IMR-90 (cell line): ENCODE data around the gene POU2F1. TPM values are rescaled to one million over a fixed set of nuclear protein-coding genes. Genes with fewer than 3 reads are reported as not detected.

Experiments used
- ATAC-seq: fragments of 200-7000 bp; cut with Tn5 transposase; 2 replicates; pipeline ENCODE4 v1.9.1; 2020; ENCODE audit warnings: low read depth, mild to moderate bottlenecking, moderate library complexity
- BruUV-seq: library from RNA; stranded (reverse); fragments of 400-500 nt; replicated peaks from 2 replicates; lab custom pipeline; 2021; lab: Mats Ljungman, UMichigan
- CTCF ChIA-PET: fragments of 300-600 bp; formaldehyde crosslinking; extraction: SDS; loops from one replicate; lab custom pipeline; 2021; ENCODE audit warnings: antibody characterized with exemption; lab: Yijun Ruan, JAX
- POLR2A ChIA-PET: fragments of 300-600 bp; sonication (Branson Sonifier 250); formaldehyde crosslinking; loops from one replicate; lab custom pipeline; 2022; ENCODE audit warnings: antibody characterized with exemption; ENCODE audit not compliant: unreplicated experiment; lab: Charles Lee
- DNase-seq: peaks from one replicate; pipeline ENCODE4 v3.0.0; 2013
- H2AFZ ChIP-seq: replicated peaks from 2 replicates; pipeline ENCODE3; 2013; ENCODE audit warnings: low read length, mild to moderate bottlenecking; ENCODE audit not compliant: poor library complexity
- H2AK5ac ChIP-seq: 2 replicates; pipeline ENCODE4 v1.6.1; 2013; ENCODE audit warnings: low read depth, low read length, inconsistent platforms
- H2AK9ac ChIP-seq: replicated peaks from 2 replicates; pipeline ENCODE3; 2013; ENCODE audit warnings: mild to moderate bottlenecking, low read depth, low read length, moderate library complexity; ENCODE audit not compliant: poor library complexity
- H2BK120ac ChIP-seq: 2 replicates; pipeline ENCODE4 v1.6.1; 2013; ENCODE audit warnings: low read depth, low read length, inconsistent platforms
- H2BK15ac ChIP-seq: 3 replicates; pipeline ENCODE4 v1.6.1; 2013; ENCODE audit warnings: low read depth, low read length, inconsistent platforms
- H2BK20ac ChIP-seq: 2 replicates; pipeline ENCODE4 v1.6.1; 2013; ENCODE audit warnings: low read depth, mild to moderate bottlenecking, inconsistent platforms, low read length, moderate library complexity
- H2BK5ac ChIP-seq: 2 replicates; pipeline ENCODE4 v1.6.1; 2013; ENCODE audit warnings: mild to moderate bottlenecking, low read depth, low read length, inconsistent platforms; ENCODE audit not compliant: poor library complexity, severe bottlenecking
- H3K14ac ChIP-seq: replicated peaks from 2 replicates; pipeline ENCODE4 v1.6.1; 2013; ENCODE audit warnings: low read depth, low read length, inconsistent platforms
- H3K18ac ChIP-seq: 2 replicates; pipeline ENCODE4 v1.6.1; 2013; ENCODE audit warnings: low read depth, low read length, control low read depth
- H3K23ac ChIP-seq: 2 replicates; pipeline ENCODE4 v1.6.1; 2013; ENCODE audit warnings: low read depth, low read length, inconsistent platforms
- H3K27ac ChIP-seq: 2 replicates; pipeline ENCODE4 v1.5.1; 2013; ENCODE audit warnings: mild to moderate bottlenecking, control low read depth, low read length; ENCODE audit not compliant: insufficient read depth
- H3K27me3 ChIP-seq: 2 replicates; pipeline ENCODE4 v1.6.1; 2013; ENCODE audit warnings: low read length; ENCODE audit not compliant: control insufficient read depth, insufficient read depth
- H3K36me3 ChIP-seq: 2 replicates; pipeline ENCODE4 v1.6.1; 2013; ENCODE audit warnings: low read length, mixed read lengths; ENCODE audit not compliant: control insufficient read depth, insufficient read depth
- H3K4ac ChIP-seq: 2 replicates; pipeline ENCODE4 v1.6.1; 2013; ENCODE audit warnings: low read depth, low read length, inconsistent platforms
- H3K4me1 ChIP-seq: 2 replicates; pipeline ENCODE4 v1.6.1; 2013; ENCODE audit warnings: low read length, mixed read lengths; ENCODE audit not compliant: control insufficient read depth, insufficient read depth
- H3K4me2 ChIP-seq: 2 replicates; pipeline ENCODE4 v1.6.1; 2013; ENCODE audit warnings: low read depth, mild to moderate bottlenecking, control low read depth, low read length, moderate library complexity
- H3K4me3 ChIP-seq: 2 replicates; pipeline ENCODE4 v1.5.1; 2013; ENCODE audit warnings: low read depth, mild to moderate bottlenecking, control low read depth, low read length, moderate library complexity; ENCODE audit not compliant: insufficient read depth
- H3K56ac ChIP-seq: 2 replicates; pipeline ENCODE4 v1.6.1; 2013; ENCODE audit warnings: low read length, inconsistent platforms; ENCODE audit not compliant: insufficient read depth; ENCODE audit errors: extremely low read depth
- H3K79me1 ChIP-seq, 2 experiments: 2 replicates each; pipeline ENCODE4 v1.6.1; 2013; ENCODE audit warnings: low read length in 2 of 2, inconsistent platforms in 1 of 2, low read depth in 1 of 2
- H3K9ac ChIP-seq: 2 replicates; pipeline ENCODE4 v1.6.1; 2013; ENCODE audit warnings: low read depth, low read length, control low read depth
- H3K9me1 ChIP-seq: 2 replicates; pipeline ENCODE4 v1.6.1; 2013; ENCODE audit warnings: low read length, inconsistent platforms; ENCODE audit not compliant: insufficient read depth
- H3K9me3 ChIP-seq: 2 replicates; pipeline ENCODE4 v1.6.1; 2013; ENCODE audit warnings: low read length; ENCODE audit not compliant: control insufficient read depth, insufficient read depth
- H4K20me1 ChIP-seq: 2 replicates; pipeline ENCODE4 v1.6.1; 2013; ENCODE audit warnings: low read length, inconsistent platforms; ENCODE audit not compliant: insufficient read depth
- H4K5ac ChIP-seq: 2 replicates; pipeline ENCODE4 v1.6.1; 2013; ENCODE audit warnings: mild to moderate bottlenecking, low read depth, low read length, control low read depth
- H4K8ac ChIP-seq, 2 experiments: 2 replicates each; pipeline ENCODE4 v1.6.1; 2013; ENCODE audit warnings: low read depth in 2 of 2, low read length in 2 of 2, control low read depth in 1 of 2, inconsistent platforms in 1 of 2
- H4K91ac ChIP-seq: 2 replicates; pipeline ENCODE4 v1.6.1; 2013; ENCODE audit warnings: low read depth, low read length, inconsistent platforms; ENCODE audit not compliant: insufficient read depth
- CHD1 ChIP-seq: IDR thresholded peaks from 2 replicates; pipeline ENCODE4 v1.6.1; 2012; ENCODE audit warnings: low read depth, low read length, improper control_type of control experiment
- FOS ChIP-seq: fragments of 150-350 bp; IDR thresholded peaks from 2 replicates; pipeline ENCODE4 v1.6.1; 2016; ENCODE audit warnings: low read depth, low read length
- MAZ ChIP-seq: IDR thresholded peaks from 2 replicates; pipeline ENCODE4 v1.6.1; 2012; ENCODE audit warnings: low read depth, mild to moderate bottlenecking, low read length, improper control_type of control experiment, moderate library complexity, borderline replicate concordance
- POLR2A ChIP-seq: IDR thresholded peaks from 2 replicates; pipeline ENCODE4 v1.6.1; 2012; ENCODE audit warnings: mild to moderate bottlenecking, low read depth, low read length
- RFX5 ChIP-seq: IDR thresholded peaks from 2 replicates; pipeline ENCODE4 v1.8.0; 2012; ENCODE audit warnings: low read depth, mild to moderate bottlenecking, low read length, moderate library complexity
- WGBS, 2 experiments: methylation state at CpG; one replicate each; pipeline versions ENCODE4 v1.1.5 to v1.1.7; 2013; ENCODE audit warnings: missing lambda C conversion rate in 2 of 2; ENCODE audit not compliant: insufficient read length in 1 of 2; ENCODE audit errors: extremely low coverage in 2 of 2; 5-methylcytosine and 5-hydroxymethylcytosine counted together
- dilution Hi-C: fragments of 300-500 bp; cut with HindIII; formaldehyde crosslinking; loops from one replicate; pipeline ENCODE4 v1.14.3; 2018; ENCODE audit warnings: low sequenced_read_pairs; ENCODE audit not compliant: unreplicated experiment
- in situ Hi-C: fragments of 300-500 bp; cut with MboI; formaldehyde crosslinking; loops from 3 replicates; pipeline ENCODE4 v1.14.3; 2019; ENCODE audit warnings: low sequenced_read_pairs, inconsistent platforms, mixed read lengths
- intact Hi-C: fragments of 100-400 bp; cut with micrococcal nuclease; formaldehyde crosslinking; loops from 2 replicates; pipeline ENCODE4 v1.10.0; 2022
- polyA plus RNA-seq, 3 experiments: library from polyadenylated mRNA; depleted of rRNA; stranded (reverse); fragments of >200 nt; gene quantifications; 2 replicates each; pipeline ENCODE4 v1.2.3, GENCODE V29; 2012; ENCODE audit warnings: low replicate concordance in 1 of 3
- total RNA-seq: library from RNA; depleted of rRNA; stranded (reverse); fragments of >200 nt; gene quantifications from 2 replicates; pipeline ENCODE4 v1.2.3, GENCODE V29; 2012

Gene POU2F1
- total and polyA plus RNA-seq, 2 of the 4 experiments (the other 2 are of a cell fraction) = 1.2 to 3.4 TPM

- Histone ChIP-seq H4K8ac (no peak overlapping the region), H2AFZ (no peak overlapping the region), H3K27me3 (no peaks in the 10 kb centered on the region), H2AK9ac (no peak overlapping the region), H2AK5ac (no peak overlapping the region), H3K27ac (no peak overlapping the region), H3K18ac (no peak overlapping the region), H2BK20ac (no peak overlapping the region), H4K5ac (no peak overlapping the region), H3K4me3 (no peak overlapping the region), H3K36me3 (no peaks in the 10 kb centered on the region), H3K4ac (no peak overlapping the region), H3K9me3 (no peaks in the 10 kb centered on the region), H2BK120ac (no peak overlapping the region), H3K4me2 (no peak overlapping the region), H3K23ac (no peak overlapping the region), H4K20me1 (peaks cover under 1% of the 10 kb centered on the region; the same call in 1 of the 2 replicates), H3K14ac (no peak overlapping the region), H3K79me1 (peaks cover 15% of the 10 kb centered on the region in 2 experiments), H3K56ac (no peak overlapping the region), H3K4me1 (peaks cover 2% of the 10 kb centered on the region; the same call in 1 of the 2 replicates), H2BK15ac (no peak overlapping the region), H3K9ac (no peak overlapping the region), H4K91ac (no peak overlapping the region), H3K9me1 (no peaks in the 10 kb centered on the region), H2BK5ac (no peak overlapping the region)
- intact Hi-C loops (no loop called here), dilution Hi-C loops (loop anchor here (25.0 kb wide), 1 partner anchor 174 kb away; no protein-coding TSS in a partner anchor), in situ Hi-C loops (loop anchor here (10.0 to 25.0 kb wide), 2 partner anchors 271 to 424 kb away; no protein-coding TSS in a partner anchor)
- ChIA-PET POLR2A (no interaction called here), CTCF (interaction anchor here (0.7 kb wide), 1 partner anchor 577 kb away, joined by 4 read pairs; no protein-coding TSS in a partner anchor)
- DNase-seq (no peak), ATAC-seq (no peak)
- no peak for TF ChIP-seq CHD1
- no peak for TF ChIP-seq RFX5
- TF ChIP-seq POLR2A = no peak
- TF ChIP-seq FOS = no peak
- no peak for TF ChIP-seq MAZ
- 93% methylated on average over 3 of the region's 8 CpGs; no CpG with 5 or more reads in 1 of the 2 experiments for WGBS, 2 experiments
- BruUV-seq = no TSS peak
Observed at GRCh38 chr1:167263344-167263743, 42.7 kb downstream of the POU2F1 start.
